RCC 7860 (cell line): ENCODE data around the gene PCNX2.

Experiments
- DNase-seq: peaks from one replicate; pipeline ENCODE4 v3.0.0-alpha.2; 2015; ENCODE audit warnings: low spot score
- FAIRE-seq: peaks from 2 replicates; lab custom pipeline; 2012; peaks lifted over from hg19 to GRCh38; lab: Jason Lieb, UNC

Gene PCNX2

GRCh38 chr1:233227930-233228465, 67.5 kb downstream of the PCNX2 start:
- FAIRE-seq (no peak), DNase-seq (no peak)

DNA sequence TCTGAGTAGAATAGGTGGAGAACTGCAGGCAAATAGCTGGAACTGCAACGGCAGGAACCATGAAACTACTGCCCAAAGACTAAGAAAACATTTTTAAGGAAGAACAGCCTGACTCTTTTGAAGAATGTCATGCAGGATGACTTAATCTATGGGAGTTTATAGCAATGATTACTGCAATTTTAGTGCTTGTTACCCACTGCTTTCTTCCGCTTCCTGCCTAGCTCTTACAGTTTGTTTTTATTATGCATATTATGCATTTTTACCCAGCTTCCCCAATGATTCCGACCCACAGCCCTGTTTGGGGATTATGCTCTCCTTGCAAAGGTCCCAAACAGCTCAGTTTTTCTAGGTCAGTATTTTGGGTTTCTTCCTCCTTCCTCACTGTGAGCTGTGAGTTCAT, 71.2 kb downstream of the PCNX2 start:
- DNase-seq (no peak), FAIRE-seq (no peak)

DNA sequence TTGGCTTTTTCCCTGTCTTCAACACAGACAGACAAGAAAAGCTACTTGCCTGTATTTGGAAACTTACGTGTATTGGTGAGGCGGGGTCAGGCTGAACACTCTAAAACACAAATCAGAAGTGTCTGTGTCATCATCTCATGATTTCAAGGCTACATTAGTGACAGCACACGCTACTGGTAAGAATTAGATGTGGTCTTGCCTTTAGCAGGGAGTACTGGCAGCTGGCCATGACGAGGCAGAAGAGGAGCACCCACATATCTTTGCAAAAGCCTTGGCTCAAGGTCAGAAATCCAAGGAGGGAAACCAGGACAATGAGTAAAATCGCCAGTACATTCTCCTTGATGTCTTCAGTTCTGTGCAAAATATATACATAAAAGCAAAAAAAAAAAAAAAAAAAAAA, 77.7 kb downstream of the PCNX2 start:
- FAIRE-seq (no peak), DNase-seq (no peak)

DNA sequence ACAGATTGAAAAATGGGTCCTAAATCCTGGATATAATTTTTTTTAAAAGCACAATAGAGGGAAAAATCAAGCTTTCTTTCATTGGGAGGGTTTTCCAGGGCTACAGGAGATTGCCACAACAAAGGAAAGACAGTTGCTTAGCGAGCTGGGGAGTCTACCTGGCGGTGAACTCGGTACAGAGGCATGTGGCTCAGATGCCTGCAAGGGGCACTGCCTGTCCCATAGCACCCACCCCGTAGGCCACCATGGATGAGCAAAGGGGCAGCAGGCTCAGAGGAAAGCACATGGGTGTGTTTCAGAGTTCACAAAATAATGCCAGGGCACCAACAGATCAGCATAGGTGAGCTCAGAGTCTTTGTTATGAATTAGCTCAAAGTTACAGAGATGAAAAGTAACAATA, 79.5 kb downstream of the PCNX2 start:
- no peak for DNase-seq
- no peak for FAIRE-seq

DNA sequence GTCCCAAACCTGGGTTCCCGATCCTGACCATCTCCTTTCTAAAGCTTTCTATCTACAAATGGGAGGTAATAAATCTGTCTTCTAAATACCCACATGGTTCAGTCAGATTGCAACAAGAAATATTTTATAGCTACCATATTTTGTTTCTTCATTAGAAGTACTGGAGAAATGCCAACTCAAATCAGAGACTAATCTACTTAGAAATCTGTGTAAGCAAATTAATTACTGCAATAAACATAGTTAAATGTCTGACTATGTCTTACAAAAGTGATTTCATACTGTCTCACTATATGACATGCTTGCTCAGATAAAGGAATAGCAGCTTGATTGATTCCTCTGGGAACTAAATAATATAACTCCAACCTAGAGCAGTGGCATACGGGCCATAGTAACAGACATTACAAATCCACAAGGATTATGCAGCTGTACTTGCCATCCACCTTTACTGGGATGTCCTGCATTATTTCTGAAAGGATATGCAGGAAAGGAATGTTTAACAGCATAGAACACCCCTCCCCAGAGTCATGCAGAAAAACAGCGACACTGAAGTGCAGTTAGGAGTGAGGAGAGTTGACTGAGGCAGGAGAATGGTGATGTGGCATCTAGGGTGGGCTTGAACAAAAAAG, 80.3 kb downstream of the PCNX2 start:
- DNase-seq (no peak), FAIRE-seq (no peak)

DNA sequence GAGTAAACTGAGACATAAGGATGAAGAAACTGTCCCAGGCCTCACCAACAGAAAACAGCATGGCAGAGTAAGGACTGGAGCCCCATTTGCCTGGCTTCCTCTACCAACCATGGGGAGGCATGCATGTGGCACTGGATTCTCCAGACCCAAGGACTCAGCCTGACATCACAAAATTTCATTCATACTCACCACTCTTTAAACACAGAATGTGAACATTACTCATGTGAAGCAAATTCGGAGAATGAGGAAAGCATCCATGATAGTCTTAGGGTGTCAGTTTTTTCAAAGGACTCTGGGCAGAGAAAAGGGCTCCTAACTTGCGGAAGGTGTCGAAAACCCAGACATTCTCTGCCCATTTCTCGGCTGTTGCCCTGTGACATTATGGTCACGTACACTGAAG, 83.9 kb downstream of the PCNX2 start:
- DNase-seq (no peak), FAIRE-seq (no peak)

- DNase-seq (no peak), FAIRE-seq (no peak)
These were observed 84.4 kb downstream of the PCNX2 start for GRCh38 chr1:233211106-233211505.

DNA sequence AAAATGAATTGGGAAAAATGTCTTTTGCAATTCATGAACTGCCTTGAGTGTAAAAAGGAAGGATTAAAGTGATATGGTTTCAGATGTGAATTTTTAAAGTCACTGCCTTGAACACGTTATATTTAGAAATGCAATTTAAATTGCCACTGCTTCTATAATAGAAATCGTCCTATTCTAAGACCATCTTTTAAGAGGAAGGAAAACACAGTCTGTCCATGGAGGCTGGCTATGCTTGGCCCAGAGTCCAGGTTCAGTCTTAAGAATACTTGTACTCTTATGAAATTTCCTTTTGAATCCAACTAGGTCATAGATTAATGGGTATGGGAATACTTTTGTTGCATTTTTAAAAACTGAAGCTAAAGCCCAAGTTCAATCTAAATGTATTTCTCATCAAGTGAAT, 86.0 kb downstream of the PCNX2 start:
- no peak for FAIRE-seq
- no peak for DNase-seq

- DNase-seq: no peak
- FAIRE-seq: peak; percentile 11
These were observed 86.8 kb downstream of the PCNX2 start for GRCh38 chr1:233208687-233209086.

DNA sequence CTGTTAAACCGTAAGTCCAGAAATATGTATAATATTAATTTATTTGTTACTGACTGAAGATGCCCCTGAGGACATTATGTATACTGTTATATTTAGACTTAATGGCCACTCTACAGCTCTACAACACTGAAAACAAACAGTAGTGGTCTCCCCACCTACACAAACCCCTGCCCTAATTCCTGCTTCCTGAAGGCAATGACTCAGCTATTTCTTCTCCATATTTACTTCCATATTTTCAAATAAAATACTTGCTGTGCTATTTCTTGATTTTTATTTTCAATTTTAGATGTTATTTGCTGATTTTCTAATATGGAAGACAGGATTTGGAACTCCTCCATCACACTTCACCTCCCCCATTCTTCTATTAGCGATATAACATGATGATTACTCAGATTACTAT, 97.6 kb downstream of the PCNX2 start:
- DNase-seq (no peak), FAIRE-seq (no peak)

- no peak for FAIRE-seq
- no peak for DNase-seq
These were observed 101.8 kb downstream of the PCNX2 start for GRCh38 chr1:233193741-233194140.

DNA sequence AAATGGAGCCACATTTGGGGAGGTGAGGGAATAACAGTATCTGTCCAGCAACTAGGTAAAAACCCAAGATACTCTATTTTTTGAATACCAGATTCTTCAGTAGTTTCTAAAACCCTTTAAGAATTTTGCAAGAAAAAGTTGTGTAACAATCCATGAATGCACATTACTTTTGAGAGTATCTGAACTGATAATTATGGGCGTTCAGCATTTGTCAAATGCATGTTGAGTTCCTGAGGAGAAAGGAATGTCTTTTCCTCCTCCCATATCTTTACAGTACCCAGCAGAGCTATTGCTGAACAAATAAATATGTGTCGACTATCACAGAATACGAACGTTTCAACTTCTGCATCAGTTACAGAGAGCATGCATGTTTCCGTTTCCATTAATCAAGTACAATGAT, 104.5 kb downstream of the PCNX2 start:
- FAIRE-seq (no peak), DNase-seq (no peak)

DNA sequence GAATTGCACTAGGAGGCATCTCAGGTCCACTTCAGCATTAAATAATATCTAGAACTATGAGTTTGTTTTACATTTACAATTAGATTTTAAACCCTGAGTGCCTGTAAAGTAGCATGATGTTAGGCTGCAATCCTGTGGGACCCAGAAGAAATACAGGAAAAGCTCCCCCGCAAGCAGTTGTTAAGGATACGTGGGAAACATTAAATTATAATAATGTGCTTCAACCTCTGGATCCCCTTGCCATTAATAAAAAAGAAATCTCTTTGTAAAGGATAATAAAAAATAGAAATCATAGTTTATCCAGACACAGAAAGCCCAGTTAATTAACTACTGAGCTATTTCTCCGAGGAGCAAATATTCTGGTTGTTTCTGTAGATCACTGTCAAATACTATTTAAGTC, 106.0 kb downstream of the PCNX2 start:
- FAIRE-seq (no peak), DNase-seq (no peak)

GRCh38 chr1:233188061-233188460, 107.5 kb downstream of the PCNX2 start:
- DNase-seq: no peak
- no peak for FAIRE-seq

- peak; percentile 55 for DNase-seq
These were observed 112.1 kb downstream of the PCNX2 start for GRCh38 chr1:233183226-233184020.

DNA sequence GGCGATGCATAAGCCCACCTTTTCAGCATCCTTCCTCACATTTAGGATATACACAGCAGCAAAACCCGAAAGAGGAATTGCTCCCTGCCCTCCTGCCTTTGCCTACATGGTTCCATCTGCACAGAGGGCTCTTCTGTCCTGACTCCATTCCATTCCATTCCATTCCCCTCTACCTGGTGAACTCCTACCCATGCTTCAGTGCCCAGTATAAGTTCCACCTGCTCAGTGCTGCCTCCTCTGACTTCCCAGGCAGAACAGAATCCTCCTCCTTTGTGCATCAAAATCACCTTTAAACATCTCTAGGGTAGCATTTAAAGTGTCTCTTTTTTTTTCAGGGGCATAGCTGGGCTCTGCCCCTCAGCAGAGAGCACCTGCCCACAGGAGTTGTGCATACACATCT, 112.9 kb downstream of the PCNX2 start:
- no peak for FAIRE-seq
- no peak for DNase-seq

More at GRCh38 chr1:233183226-233184020, 112.1 kb downstream of the PCNX2 start:
- no peak for FAIRE-seq

GRCh38 chr1:233180641-233181364, 114.7 kb downstream of the PCNX2 start:
- DNase-seq: no peak
- no peak for FAIRE-seq

DNA sequence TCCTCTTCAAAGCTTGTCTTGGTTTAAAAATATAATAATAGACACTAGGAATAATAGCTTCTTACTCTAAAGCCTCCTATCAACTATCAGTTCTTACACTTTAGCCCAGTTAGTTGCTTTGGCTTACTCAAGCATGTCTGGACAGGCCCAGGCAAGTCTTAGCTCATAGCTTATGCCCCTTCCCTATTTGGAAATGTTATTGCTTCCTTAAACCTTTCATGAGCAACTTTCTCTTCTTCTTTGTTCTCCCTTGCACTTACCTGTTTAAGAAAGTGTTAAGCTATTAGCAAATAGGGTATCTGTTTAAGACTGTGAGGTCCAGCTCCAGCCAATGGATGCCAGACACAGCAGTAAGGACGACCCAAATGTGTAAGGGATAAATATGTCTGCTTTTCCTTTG, 115.9 kb downstream of the PCNX2 start:
- FAIRE-seq (peak; percentile 80), DNase-seq (peak; percentile 25)

GRCh38 chr1:233172201-233172600, 123.3 kb downstream of the PCNX2 start:
- DNase-seq: no peak
- no peak for FAIRE-seq

DNA sequence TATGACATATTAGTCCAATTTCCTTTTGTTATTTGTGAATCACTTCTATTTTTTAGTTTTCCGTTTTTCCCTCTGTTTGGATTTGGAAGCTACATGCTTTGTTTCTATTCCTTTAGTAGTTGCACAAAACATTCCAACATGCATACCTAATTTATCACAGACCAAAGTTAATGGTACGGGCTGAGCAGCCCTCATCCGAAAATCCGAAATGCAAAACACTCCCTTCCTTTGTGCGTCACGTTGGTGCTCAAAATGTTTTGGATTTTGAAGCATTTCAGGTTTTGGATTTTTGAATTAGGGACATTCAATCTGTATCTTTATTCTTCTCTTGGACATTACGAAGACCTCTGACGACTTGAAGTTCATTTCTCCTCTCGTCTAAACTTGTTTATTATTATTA, 124.8 kb downstream of the PCNX2 start:
- DNase-seq: no peak
- no peak for FAIRE-seq

DNA sequence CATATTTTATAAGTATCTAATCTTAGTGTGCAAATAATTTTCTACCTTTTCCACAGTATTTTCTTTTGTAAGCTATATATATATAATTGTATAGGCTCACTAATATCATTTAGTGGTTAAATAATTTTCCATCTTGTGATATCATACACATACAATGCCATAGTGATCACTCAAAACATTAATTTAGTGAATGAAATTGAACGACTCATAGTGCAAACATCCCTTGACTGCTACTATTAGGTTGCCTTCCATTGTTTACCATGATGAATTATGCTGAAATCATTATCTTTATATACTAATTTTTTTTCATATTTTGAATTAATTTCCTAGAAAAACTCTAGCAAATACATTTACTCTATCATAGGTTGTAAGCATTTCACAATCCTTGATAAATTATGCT, 127.1 kb downstream of the PCNX2 start:
- no peak for DNase-seq
- no peak for FAIRE-seq

- no peak for DNase-seq
- FAIRE-seq: no peak
These were observed 128.6 kb downstream of the PCNX2 start for GRCh38 chr1:233166896-233167295.
